Stimulated activated CD4-positive, alpha-beta T cell treated with anti-CD3 and anti-CD28 coated beads, Interleukin-2, amount 100 ng/mL, for 4 hours (primary cell): Measurements from ENCODE around the gene PTGES.

Experiments used
- DNase-seq: peaks from one replicate; pipeline ENCODE4 v3.0.0-alpha.2; 2020; ENCODE audit warnings: low read depth

PTGES gene

DNA sequence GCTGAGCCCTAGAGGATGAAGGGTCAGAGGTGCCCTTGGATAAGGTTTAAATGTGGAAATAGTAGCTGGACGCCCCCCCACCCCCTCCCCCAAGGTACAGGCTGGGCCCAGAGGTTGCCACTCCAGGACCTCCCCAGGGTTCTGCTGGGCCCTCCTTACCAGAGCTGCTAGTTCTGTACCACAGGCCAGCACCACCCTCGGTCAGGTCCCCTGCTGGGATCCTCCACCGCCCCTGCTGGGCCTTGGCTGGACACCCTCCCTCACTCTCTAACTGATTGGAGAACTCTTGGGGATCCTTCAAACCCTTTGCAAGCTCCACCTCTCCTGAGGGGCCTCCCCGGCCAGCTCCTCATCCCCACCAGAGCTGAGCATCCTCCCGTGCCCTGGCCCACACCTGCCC is 34.9 kb downstream of the PTGES start:
- no peak for DNase-seq

DNA sequence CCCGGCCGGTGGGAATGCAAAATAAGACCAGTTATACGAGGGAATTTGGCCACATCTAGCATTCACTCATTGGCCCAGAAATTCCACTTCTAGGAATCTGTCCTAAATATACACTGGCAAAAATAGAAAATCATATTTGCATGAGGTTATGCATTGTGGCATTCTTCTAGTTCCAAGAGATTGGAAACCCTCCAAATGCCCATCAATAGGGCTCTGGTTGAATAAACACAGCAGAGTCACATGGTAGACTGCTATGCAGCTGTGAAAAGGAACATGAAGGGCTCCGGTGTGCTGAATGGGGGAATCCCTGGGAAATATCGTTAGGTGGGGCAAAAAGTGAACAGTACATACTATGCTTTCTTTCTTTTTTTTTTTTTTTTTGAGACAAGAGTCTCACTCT is 36.8 kb downstream of the PTGES start:
- DNase-seq = no peak

DNA sequence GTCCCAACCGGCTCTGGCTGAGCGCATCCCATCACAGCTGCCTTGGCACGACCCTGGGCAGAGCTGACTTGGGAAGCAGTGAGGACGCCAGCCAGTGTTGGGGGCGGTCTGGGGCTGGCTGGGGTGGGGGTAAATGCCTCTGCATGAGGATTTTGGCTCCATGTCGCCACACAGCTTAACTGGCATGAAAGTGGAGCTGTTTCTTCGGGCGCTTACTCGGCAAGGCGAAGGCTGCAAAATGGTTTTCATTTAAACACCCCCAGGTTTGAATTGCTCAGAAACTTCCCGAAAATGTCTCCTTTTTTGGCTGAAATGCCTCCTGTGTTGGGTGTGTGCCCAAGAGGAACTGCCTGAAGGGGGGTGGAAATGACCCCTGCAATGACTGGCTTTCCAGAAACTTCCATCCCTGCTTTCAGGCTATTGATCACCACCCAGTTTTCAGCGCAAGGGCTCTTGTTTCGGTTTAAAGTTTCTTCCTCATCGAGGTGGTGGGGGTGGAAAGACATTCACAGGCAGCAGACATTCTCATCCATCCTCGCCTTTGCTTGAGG is 38.3 kb downstream of the PTGES start:
- DNase-seq = no peak

GRCh38 chr9:129713402-129713679 is 39.5 kb downstream of the PTGES start:
- DNase-seq = no peak

DNA sequence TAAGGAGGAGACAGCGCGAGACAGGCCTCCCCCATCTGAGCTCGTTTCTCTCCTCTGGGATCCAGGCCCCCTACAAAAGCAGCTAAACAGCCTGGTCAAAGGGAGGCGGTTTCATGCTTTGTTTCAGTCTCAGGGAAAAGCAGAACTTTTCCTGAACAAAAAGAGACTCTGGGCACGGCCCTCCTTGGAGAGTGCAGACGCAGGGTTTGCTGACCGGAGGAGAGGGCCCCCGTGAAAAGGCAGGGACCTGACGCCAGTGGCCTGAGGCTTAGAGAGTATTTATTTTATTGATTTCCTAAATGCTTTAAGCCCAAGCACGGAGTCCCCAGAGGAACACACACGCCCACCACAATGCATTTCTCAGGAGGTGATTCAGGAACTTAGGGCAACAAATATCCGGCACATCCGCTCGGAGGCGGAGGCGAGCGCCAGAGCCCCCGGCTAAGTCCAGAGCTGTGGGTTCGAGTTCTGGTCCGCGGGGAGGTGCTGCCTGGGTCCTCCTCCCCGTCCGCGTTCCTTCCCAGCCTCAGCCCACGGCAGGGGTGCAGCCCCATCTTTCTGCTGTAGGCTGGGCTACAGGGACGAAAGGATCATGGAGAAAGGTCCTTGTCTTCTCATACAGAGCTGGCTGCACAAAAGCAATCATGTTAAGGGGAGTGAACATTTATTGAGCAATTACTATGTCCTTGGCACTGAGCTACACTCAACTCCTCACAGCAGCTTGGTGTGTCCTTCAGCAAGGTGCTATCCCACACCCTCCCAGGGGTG is 40.0 kb downstream of the PTGES start:
- no peak for DNase-seq

GRCh38 chr9:129710169-129710453 is 42.7 kb downstream of the PTGES start:
- no peak for DNase-seq

DNA sequence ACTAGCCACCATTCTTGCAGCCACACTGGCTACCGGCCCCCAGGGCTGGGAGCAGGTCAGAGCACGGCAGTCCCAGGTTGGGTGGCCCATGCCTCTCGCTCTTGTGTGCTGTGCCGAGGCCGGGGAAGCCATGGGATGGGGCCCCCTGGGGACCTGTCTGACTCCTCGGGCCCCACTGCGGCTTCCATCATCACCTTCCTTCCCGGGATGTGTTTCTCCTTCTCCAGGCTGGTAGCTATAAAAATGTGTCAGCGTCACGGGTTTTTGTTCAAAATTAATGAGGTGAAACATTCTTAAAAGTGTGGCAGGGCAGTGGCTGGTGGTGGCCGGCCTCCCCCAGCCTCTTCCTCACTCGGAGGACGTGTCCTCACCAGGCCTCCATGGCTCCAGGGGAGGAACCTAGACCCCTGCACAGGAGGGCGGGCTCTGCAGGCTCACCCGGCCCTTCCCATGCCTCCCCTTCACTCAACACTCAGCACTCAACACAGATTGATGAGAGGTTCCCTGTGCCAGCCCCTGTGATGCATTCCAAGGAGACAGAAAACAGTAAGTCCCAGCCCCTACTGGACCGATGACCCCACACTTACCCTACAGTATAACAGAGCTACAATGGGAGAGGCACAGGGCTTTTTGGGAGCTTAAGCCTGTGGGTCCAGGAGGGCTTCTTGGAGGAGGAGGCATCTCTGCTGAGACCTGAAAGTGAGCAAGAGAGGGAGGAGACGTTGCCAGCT is 43.2 kb downstream of the PTGES start:
- DNase-seq = no peak

- DNase-seq = no peak
Observed at GRCh38 chr9:129708793-129709192, 44.0 kb downstream of the PTGES start.

DNA sequence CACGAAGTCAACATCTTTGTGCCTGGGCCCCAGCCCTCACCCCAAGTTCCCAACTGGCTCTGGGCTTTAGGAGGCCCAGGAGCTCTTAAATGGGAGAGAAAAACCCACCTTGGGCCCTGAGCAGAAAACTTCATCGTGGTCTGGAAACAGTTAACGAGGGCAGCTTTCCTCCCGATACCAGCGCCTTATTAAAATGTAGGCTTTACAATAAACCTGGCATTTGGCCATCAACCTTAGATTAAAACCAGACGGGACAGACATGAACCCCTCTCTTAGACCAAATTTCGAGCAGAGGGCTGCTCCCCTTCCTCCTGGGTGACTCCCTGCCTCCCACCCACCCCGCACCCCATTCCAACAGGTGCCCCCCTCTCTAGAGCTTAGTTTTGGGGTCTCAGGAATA is 48.0 kb downstream of the PTGES start:
- no peak for DNase-seq

DNA sequence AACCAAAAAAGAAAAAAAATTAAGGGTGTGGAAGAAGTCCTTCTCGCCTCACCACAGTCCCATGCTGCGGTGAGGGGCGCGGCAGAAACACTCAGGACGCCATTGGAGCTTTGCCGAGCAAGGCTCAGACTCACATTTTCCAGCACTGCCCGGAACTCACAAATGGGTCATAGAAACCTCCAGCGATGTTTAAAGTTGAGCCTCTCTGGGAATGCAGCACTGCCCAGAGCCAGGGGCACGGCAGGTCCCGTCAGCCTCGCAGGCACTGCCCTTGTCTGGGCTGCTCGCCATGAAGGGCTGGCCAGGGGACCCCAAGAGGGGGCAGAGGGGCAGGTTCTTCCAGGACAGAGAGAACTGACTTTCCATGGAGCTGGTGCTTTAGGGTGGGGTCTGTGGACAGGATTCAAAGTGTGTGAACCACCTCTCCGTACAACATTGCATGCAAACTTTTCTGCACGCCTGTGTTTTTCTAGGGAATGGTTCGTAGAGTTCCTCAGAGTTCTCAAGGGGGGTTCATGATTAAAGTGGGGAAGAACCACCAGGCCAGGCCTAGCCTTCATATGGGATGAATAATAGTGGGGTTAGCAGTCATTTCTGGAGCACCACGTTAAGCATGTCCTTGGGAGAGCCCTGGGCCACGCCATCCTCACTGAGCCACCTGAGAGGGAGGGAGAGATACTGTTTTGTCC is 49.0 kb downstream of the PTGES start:
- DNase-seq = no peak

GRCh38 chr9:129702589-129703520 is 50.0 kb downstream of the PTGES start:
- DNase-seq = no peak

DNA sequence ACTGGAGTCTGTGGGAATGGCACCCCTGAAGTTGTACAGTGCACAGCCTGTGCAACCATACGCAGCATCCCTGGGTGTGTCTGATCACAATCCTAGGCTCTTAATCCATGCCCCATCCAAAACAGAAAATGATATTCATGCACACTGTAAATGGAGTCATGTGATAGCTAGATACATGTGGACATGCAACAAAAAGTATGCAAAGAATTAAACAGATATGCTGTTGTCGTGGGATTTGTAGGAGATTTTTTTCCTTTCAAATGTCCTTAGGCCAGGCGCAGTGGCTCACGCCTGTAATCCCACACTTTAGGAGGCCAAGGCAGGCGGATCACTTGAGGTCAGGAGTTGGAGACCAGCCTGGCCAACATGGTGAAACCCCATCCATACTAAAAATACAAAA is 51.3 kb downstream of the PTGES start:
- DNase-seq = no peak

GRCh38 chr9:129701054-129701453 is 51.8 kb downstream of the PTGES start:
- no peak for DNase-seq

DNA sequence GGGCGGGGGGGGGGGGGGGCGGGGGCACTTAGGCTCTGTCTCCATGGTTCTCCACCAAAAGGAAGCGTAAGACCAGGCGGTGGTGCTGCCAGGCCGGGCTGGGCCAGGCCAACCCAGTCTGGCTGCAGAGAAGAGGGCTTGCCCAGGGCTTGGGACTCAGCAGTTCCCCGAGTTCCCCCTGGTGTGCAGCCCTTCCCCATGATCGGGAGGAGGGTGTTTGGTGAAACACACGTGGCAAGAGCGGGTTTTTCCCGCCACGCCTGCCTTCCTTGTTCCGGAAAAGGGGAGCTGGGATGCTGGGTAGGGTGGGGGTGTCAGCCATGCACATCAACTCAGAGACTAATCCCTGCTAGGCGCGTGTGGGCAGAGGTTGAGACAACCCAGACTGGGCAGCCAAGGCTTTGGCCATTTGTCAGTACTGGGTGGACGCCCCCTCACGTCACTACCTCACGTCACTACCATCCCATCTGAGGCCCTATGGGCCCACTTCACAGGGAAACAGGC is 54.5 kb downstream of the PTGES start:
- DNase-seq = no peak

DNA sequence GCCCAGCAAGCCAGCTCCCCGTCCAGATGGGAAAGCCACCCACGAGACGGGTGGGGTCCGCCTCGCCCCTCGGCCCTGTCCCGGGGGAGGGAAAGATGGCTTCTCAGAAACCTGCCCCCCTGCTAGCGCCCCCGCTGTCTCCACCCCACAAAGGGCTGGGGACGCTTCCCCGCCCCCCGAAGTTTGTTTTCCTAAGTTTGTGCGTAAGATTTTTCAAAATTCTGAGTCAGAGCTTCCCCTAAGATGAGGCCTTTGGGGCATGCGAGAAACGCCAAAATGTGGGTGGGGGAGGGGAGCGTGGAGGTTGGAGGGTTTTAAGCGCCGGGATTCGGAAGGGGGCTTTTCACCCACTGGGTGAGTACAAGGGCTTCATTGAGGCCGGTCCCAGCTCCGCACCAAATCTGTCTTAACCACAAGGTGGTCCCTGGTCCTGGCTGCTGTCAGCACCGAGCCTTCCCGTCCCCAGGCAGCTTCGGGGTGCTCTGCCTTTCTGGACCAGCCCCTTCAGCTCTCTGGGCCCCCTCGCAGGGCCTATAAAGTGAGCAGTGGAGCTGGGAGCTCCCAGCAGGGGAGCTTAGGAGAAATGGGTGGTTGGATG is 55.1 kb downstream of the PTGES start:
- DNase-seq = peak; percentile 60

GRCh38 chr9:129696944-129697655 is 55.7 kb downstream of the PTGES start:
- no peak for DNase-seq

DNA sequence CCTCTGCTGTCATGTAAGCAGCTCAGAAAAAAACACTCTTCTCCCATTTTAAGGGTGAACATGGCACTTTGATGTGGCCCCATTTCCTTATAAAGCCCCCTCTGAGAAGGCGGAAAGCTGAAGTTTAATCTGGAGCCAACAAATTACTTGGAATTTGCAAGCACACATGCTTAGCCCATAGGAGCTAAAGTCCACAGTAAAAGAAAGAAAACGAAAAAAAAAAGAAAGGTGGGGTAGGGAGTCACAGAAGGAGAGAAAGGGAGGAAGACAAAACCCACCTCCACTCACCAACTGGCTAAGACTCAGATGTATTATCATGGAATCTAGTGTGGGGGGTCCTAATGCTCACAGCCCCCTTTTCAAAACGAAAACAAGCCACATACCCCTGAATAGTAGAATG is 57.0 kb downstream of the PTGES start:
- DNase-seq = no peak

GRCh38 chr9:129694243-129694646 is 58.6 kb downstream of the PTGES start:
- no peak for DNase-seq

DNA sequence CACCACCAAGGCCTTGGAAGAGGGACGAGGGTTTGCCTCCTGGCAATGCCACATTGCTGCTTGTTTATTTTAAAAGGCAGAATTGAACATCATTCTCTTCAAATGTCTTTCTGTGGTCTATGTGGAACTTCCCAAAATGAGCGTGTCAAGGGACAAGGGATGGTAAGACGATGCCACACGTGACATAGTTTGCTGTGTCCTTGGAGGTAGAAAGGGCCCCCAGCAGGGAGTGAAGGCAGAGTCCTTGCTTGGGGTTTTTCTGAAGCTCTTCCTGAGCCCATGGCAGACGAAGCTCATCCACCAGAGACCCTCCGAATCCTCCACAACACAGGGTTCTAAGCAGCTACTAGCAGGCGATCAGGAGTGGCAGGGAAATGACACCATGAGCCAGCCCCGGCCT is 59.1 kb downstream of the PTGES start:
- no peak for DNase-seq

GRCh38 chr9:129692534-129692933 is 60.3 kb downstream of the PTGES start:
- no peak for DNase-seq
